RWPE1 (cell line): ENCODE data around the gene NEAT1.

Experiments
- CTCF ChIA-PET: fragments of 350-600 bp; sonication (Branson Sonifier 250); formaldehyde crosslinking; extraction: SDS; loops from one replicate; lab custom pipeline; 2021; lab: Yijun Ruan, JAX
- POLR2A ChIA-PET: fragments of 400-600 bp; formaldehyde crosslinking; extraction: SDS; loops from one replicate; lab custom pipeline; 2020; ENCODE audit warnings: antibody characterized with exemption; ENCODE audit not compliant: low non-redundant PET; lab: Yijun Ruan, JAX
- DNase-seq: peaks from one replicate; pipeline ENCODE4 v3.0.0; 2012; ENCODE audit warnings: low spot score
- H3K27ac ChIP-seq: fragments of 450-650 bp; 2 replicates; pipeline ENCODE4 v1.5.1; 2017
- CTCF ChIP-seq: fragments of 450-650 bp; conservative IDR thresholded peaks from 2 replicates; pipeline ENCODE4 v1.5.1; 2017; ENCODE audit warnings: low read depth, mild to moderate bottlenecking

Gene NEAT1

GRCh38 chr11:65399845-65400244 is 22.8 kb upstream of the NEAT1 start:
- no peak for TF ChIP-seq CTCF
- H3K27ac ChIP-seq = peak overlapping the region; percentile 15
- no peak for DNase-seq
- ChIA-PET POLR2A (no interaction called here), CTCF (no interaction called here)

GRCh38 chr11:65400307-65401072 is 22.1 kb upstream of the NEAT1 start:
- peak overlapping the region; percentile 15 for H3K27ac ChIP-seq
- ChIA-PET CTCF (interaction anchor here (0.7 to 2.5 kb wide), 2 partner anchors 14 to 15 kb away, joined by 5 to 7 read pairs; no protein-coding TSS in a partner anchor), POLR2A (no interaction called here)
- no peak for DNase-seq
- no peak for TF ChIP-seq CTCF

- CTCF ChIA-PET = interaction anchor here (0.7 to 2.5 kb wide), 2 partner anchors 14 kb away, joined by 5 to 7 read pairs; no protein-coding TSS in a partner anchor
- no peak for DNase-seq
- H3K27ac ChIP-seq = peak overlapping the region; percentile 15
- POLR2A ChIA-PET = no interaction called here
- TF ChIP-seq CTCF = no peak
Measured at GRCh38 chr11:65401073-65401802, 21.4 kb upstream of the NEAT1 start.

GRCh38 chr11:65401803-65402248 is 20.8 kb upstream of the NEAT1 start:
- H3K27ac ChIP-seq = peak overlapping the region; percentile 30; the same call in 1 of the 2 replicates
- POLR2A ChIA-PET = no interaction called here
- CTCF ChIA-PET = interaction anchor here (2.5 kb wide), 1 partner anchor 14 kb away, joined by 7 read pairs; no protein-coding TSS in a partner anchor
- TF ChIP-seq CTCF = no peak
- DNase-seq = no peak

GRCh38 chr11:65402790-65403189 is 19.8 kb upstream of the NEAT1 start:
- ChIA-PET CTCF (interaction anchor here (2.5 to 3.1 kb wide), 2 partner anchors 13 kb away, joined by 7 to 19 read pairs; no protein-coding TSS in a partner anchor), POLR2A (no interaction called here)
- no peak for DNase-seq
- H3K27ac ChIP-seq = peak overlapping the region; percentile 32; the same call in 1 of the 2 replicates
- no peak for TF ChIP-seq CTCF

- POLR2A ChIA-PET = no interaction called here
- DNase-seq = no peak
- no peak for TF ChIP-seq CTCF
- CTCF ChIA-PET = interaction anchor here (0.8 to 3.1 kb wide), 2 partner anchors 13 to 16 kb away, joined by 3 to 19 read pairs; no protein-coding TSS in a partner anchor
- H3K27ac ChIP-seq = peak overlapping the region; percentile 32
Measured at GRCh38 chr11:65403607-65404121, 18.9 kb upstream of the NEAT1 start.
